ENCODE measurements around the gene AP1S3.

The AP1S3 gene

GRCh38 chr2:223760838-223761502 is 76.4 kb downstream of the AP1S3 start:
- DNase-seq (ENCODE audit: low read depth in 2 of 2) = no peak

GRCh38 chr2:223759569-223760430 is 77.6 kb downstream of the AP1S3 start:
- no peak for DNase-seq (ENCODE audit: low read depth in 2 of 2)

GRCh38 chr2:223758131-223758840 is 79.1 kb downstream of the AP1S3 start:
- no peak for DNase-seq (ENCODE audit: low read depth in 2 of 2)

GRCh38 chr2:223753940-223754339 is 83.4 kb downstream of the AP1S3 start:
- DNase-seq (ENCODE audit: low read depth in 2 of 2) = no peak

- no peak for DNase-seq (ENCODE audit: low read depth in 2 of 2)
Measured at GRCh38 chr2:223751012-223751411, 86.4 kb downstream of the AP1S3 start.

GRCh38 chr2:223747392-223748042 is 89.9 kb downstream of the AP1S3 start:
- no peak for DNase-seq (ENCODE audit: low read depth in 2 of 2)

- no peak for DNase-seq (ENCODE audit: low read depth in 2 of 2)
Measured at GRCh38 chr2:223746611-223747010, 90.8 kb downstream of the AP1S3 start.

GRCh38 chr2:223744580-223744979 is 92.8 kb downstream of the AP1S3 start:
- DNase-seq (ENCODE audit: low read depth in 2 of 2) = no peak

GRCh38 chr2:223740679-223741078 is 96.7 kb downstream of the AP1S3 start:
- no peak for DNase-seq (ENCODE audit: low read depth in 2 of 2)

- DNase-seq (ENCODE audit: low read depth in 2 of 2) = no peak
Measured at GRCh38 chr2:223737207-223737606, 100.2 kb downstream of the AP1S3 start.

- DNase-seq (ENCODE audit: low read depth in 2 of 2) = no peak
Measured at GRCh38 chr2:223736488-223736887, 100.9 kb downstream of the AP1S3 start.

GRCh38 chr2:223735659-223736244 is 101.6 kb downstream of the AP1S3 start:
- peak; percentile 91 to 92 for DNase-seq (ENCODE audit: low read depth in 2 of 2)

- DNase-seq (ENCODE audit: low read depth in 2 of 2) = no peak
Measured at GRCh38 chr2:223735035-223735640, 102.2 kb downstream of the AP1S3 start.

GRCh38 chr2:223734346-223734745 is 103.0 kb downstream of the AP1S3 start:
- no peak for DNase-seq (ENCODE audit: low read depth in 2 of 2)

- DNase-seq (ENCODE audit: low read depth in 2 of 2) = no peak
Measured at GRCh38 chr2:223732346-223732745, 105.0 kb downstream of the AP1S3 start.

GRCh38 chr2:223731503-223731902 is 105.9 kb downstream of the AP1S3 start:
- DNase-seq (ENCODE audit: low read depth in 2 of 2) = no peak

GRCh38 chr2:223729781-223730180 is 107.6 kb downstream of the AP1S3 start:
- DNase-seq (ENCODE audit: low read depth in 2 of 2) = no peak

- peak in 1 of 2 experiments; percentile 23 for DNase-seq (ENCODE audit: low read depth in 2 of 2)
Measured at GRCh38 chr2:223727562-223727961, 109.8 kb downstream of the AP1S3 start.

GRCh38 chr2:223725986-223726970 is 111.1 kb downstream of the AP1S3 start:
- no peak for DNase-seq (ENCODE audit: low read depth in 2 of 2)

- DNase-seq (ENCODE audit: low read depth in 2 of 2) = peak; percentile 88 to 89
Measured at GRCh38 chr2:223725494-223725893, 111.9 kb downstream of the AP1S3 start.

All from fibroblast of skin of left quadriceps (primary cell).